Activated CD8-positive, alpha-beta memory T cell treated with anti-CD3 and anti-CD28 coated beads for 48 hours (primary cell): ENCODE results near the gene RFX4.

ENCODE experiments used
- DNase-seq, 3 experiments: peaks; one replicate each; pipeline ENCODE4 v3.0.0-alpha.2; 2020; ENCODE audit warnings: low read depth in 2 of 3, low spot score in 2 of 3

Gene RFX4

GRCh38 chr12:106582641-106583230, at the start of gene RFX4:
Gene RFX4, plus strand, starts transcription at chr12:106583004. Its CDS starts 317 bp downstream, at chr12:106583321.
- DNase-seq: no peak

- no peak for DNase-seq
Measured at GRCh38 chr12:106541201-106541600, 41.6 kb upstream of the RFX4 start.

GRCh38 chr12:106551410-106551809, 31.4 kb upstream of the RFX4 start:
- no peak for DNase-seq

GRCh38 chr12:106552228-106552627, 30.6 kb upstream of the RFX4 start:
- no peak for DNase-seq

- DNase-seq: no peak
Measured at GRCh38 chr12:106564678-106565329, 18.0 kb upstream of the RFX4 start.

GRCh38 chr12:106566771-106567170, 16.0 kb upstream of the RFX4 start:
- no peak for DNase-seq

GRCh38 chr12:106573239-106573638, 9.6 kb upstream of the RFX4 start:
- no peak for DNase-seq

- no peak for DNase-seq
Measured at GRCh38 chr12:106576848-106577247, 6.0 kb upstream of the RFX4 start.

GRCh38 chr12:106580671-106581508, 1.9 kb upstream of the RFX4 start:
- DNase-seq: no peak

GRCh38 chr12:106581543-106582248, 1.1 kb upstream of the RFX4 start:
- no peak for DNase-seq

GRCh38 chr12:106582249-106582591, 584 bp upstream of the RFX4 start:
- no peak for DNase-seq

- no peak for DNase-seq
Measured at GRCh38 chr12:106583242-106584103, 669 bp downstream of the RFX4 start.

GRCh38 chr12:106584104-106585064, 1.6 kb downstream of the RFX4 start:
- no peak for DNase-seq

GRCh38 chr12:106585105-106585520, 2.3 kb downstream of the RFX4 start:
- DNase-seq: no peak

GRCh38 chr12:106585521-106586277, 2.9 kb downstream of the RFX4 start:
- no peak for DNase-seq

GRCh38 chr12:106586278-106586802, 3.5 kb downstream of the RFX4 start:
- DNase-seq: no peak

- DNase-seq: no peak
Measured at GRCh38 chr12:106586803-106587684, 4.2 kb downstream of the RFX4 start.

GRCh38 chr12:106588771-106589170, 6.0 kb downstream of the RFX4 start:
- no peak for DNase-seq
